Heart right ventricle (tissue), 16 donors: ENCODE measurements around the gene ZNF576. TPM values are rescaled to one million over a fixed set of nuclear protein-coding genes. Genes with fewer than 3 reads are reported as not detected.

ENCODE experiments used
- ATAC-seq, 8 donors: fragments of 200-7000 bp; cut with Tn5 transposase; one replicate each; pipeline ENCODE4 v1.9.1; 2020; ENCODE audit warnings: mild to moderate bottlenecking in 8 of 8, moderate library complexity in 8 of 8, moderate number of reproducible peaks in 1 of 8
- DNase-seq, 2 donors: peaks; one replicate each; pipeline ENCODE4 v3.0.0-alpha.2; 2020
- H3K27ac ChIP-seq, 10 donors: fragments of 200-600 bp; sonication (generic) in 2 of 10; one replicate each; pipeline versions ENCODE4 v1.5.0 to v1.8.0; 2020 to 2022; ENCODE audit warnings: mild to moderate bottlenecking in 3 of 10
- H3K27me3 ChIP-seq, 7 donors: fragments of 200-600 bp; one replicate each; pipeline ENCODE4 v1.8.0; 2021 to 2022; ENCODE audit warnings: mild to moderate bottlenecking in 2 of 7
- H3K36me3 ChIP-seq, 9 donors: fragments of 200-600 bp; sonication (generic) in 1 of 9; one replicate each; pipeline versions ENCODE4 v1.5.0 to v1.8.0; 2020 to 2022; ENCODE audit warnings: mild to moderate bottlenecking in 2 of 9
- H3K4me1 ChIP-seq, 9 donors: fragments of 200-600 bp; sonication (generic) in 1 of 9; one replicate each; pipeline versions ENCODE4 v1.5.0 to v1.8.0; 2020 to 2022; ENCODE audit warnings: mild to moderate bottlenecking in 4 of 9
- H3K4me3 ChIP-seq, 10 donors: fragments of 200-600 bp; sonication (generic) in 2 of 10; one replicate each; pipeline versions ENCODE4 v1.5.0 to v1.8.0; 2020 to 2022; ENCODE audit warnings: mild to moderate bottlenecking in 7 of 10, moderate library complexity in 2 of 10
- H3K9me3 ChIP-seq, 11 donors: fragments of 200-600 bp in 10 of 11; sonication (generic) in 2 of 11; one replicate each; pipeline versions ENCODE4 v1.5.0 to v1.8.0; 2013 to 2022; ENCODE audit warnings: mild to moderate bottlenecking in 2 of 11, control low read depth in 1 of 11, moderate library complexity in 1 of 11
- CTCF ChIP-seq, 9 donors: fragments of 200-600 bp; sonication (generic) in 2 of 9; IDR thresholded peaks; one replicate each; pipeline versions ENCODE4 v1.5.0 to v1.8.0; 2021 to 2022; ENCODE audit warnings: antibody characterized with exemption in 9 of 9, mild to moderate bottlenecking in 5 of 9, moderate library complexity in 1 of 9
- WGBS, 2 donors: extraction: QIAGEN DNeasy Blood & Tissue Kit; methylation state at CpG; one replicate each; pipeline ENCODE4 v1.1.7; 2013; ENCODE audit warnings: inconsistent platforms in 1 of 2; 5-methylcytosine and 5-hydroxymethylcytosine counted together
- intact Hi-C, 10 donors: fragments of 100-400 bp; cut with DNase I; formaldehyde crosslinking; loops; one replicate each; pipeline versions ENCODE4 v1.11.1 to v1.14.2; 2022
- polyA plus RNA-seq, 2 donors: library from polyadenylated mRNA; stranded (reverse); fragments of 200-250 nt; gene quantifications; one replicate each; pipeline ENCODE4 v1.2.3, GENCODE V29; 2013
- total RNA-seq, 10 donors: library from RNA; stranded (reverse); fragmentation: NEBNext Ultra II Directional in 3 of 10; extraction: Animal tissue kit (Norgen Biotek cat#: 25700) in 3 of 10; gene quantifications; one replicate each; pipeline versions ENCODE4 v1.2.1 to v1.2.4, GENCODE V29; 2021 to 2023
- donor health status: Arrhythmogenic right ventricular cardiomyopathy.
- donor health status: ischemic (EF 13 %, LVEDD 7.1; RV severe dilation, severe dysfunction).
- donor health status: healthy with polysubstance abuse.
- donor health status: DM: no; HTN: yes; CAD: no.
- donor health status: DM: no; HTN: no; CAD: no.
- donor health status: ischemic (EF 25% LVEDD 6.9; RV normal size, moderate dysfunction).
- donor health status: ischemic (EF 25% LVEDD 5.7; RV mildly dilated, moderate dysfunction).
- donor health status: healthy.
- donor health status: DM: yes; HTN: yes; CAD: no.
- donor health status: Ischemic cardiomyopathy.
- donor health status: ischemic (EF 35%, LVEDD 5.7; RV mildly dilated, moderate dysfunction).
- donor health status: nonischemic (EF 11% LVEDD 7.7; RV severe dilation, severe dysfunction).
- donor health status: DM: yes; HTN: yes; CAD: no.
- donor health status: PGD.
- donor health status: ischemic (EF 29% LVEDD 5.4; RV normal size, mild dysfunction).
- donor health status: nonischemic (EF 23%, LVEDD 6.1; RV moderate dilation, normal function).

ZNF576 gene
- total and polyA plus RNA-seq, 12 donors: 6.7 to 20.9 (median 12.7) TPM

- H3K27ac ChIP-seq: peak overlapping the region in 9 of 10 donors; percentile 57 to 99 (median 97)
- TF ChIP-seq CTCF (IDR thresholded peaks at IDR 0.05): peak in 8 of 9 donors; percentile 29 to 78 (median 53)
- peaks cover 6 to 66% (median 38%) of the 10 kb centered on the region in 9 donors for H3K36me3 ChIP-seq
- ATAC-seq (peak in 2 of 8 donors; percentile 7), DNase-seq (peak in 1 of 2 donors; percentile 44)
- H3K4me3 ChIP-seq: peak overlapping the region; percentile 32 to 78 (median 72)
- 4% methylated on average over 64 of the region's 64 CpGs for WGBS, 2 donors
- intact Hi-C loops: loop anchor here in 6 of 10 donors (5.0 to 10.0 kb wide), 3 partner anchors 58 to 63 kb away; partner anchors contain the start of gene ZNF575 (in 4 of the 6)
- H3K4me1 ChIP-seq: peaks cover 16 to 45% (median 38%) of the 10 kb centered on the region in 9 donors
- no peaks in the 10 kb centered on the region for H3K9me3 ChIP-seq
- no peaks in the 10 kb centered on the region for H3K27me3 ChIP-seq
These were observed 1.4 kb upstream of the ZNF576 start for GRCh38 chr19:43594710-43595604.

- Histone ChIP-seq H3K9me3 (no peaks in the 10 kb centered on the region), H3K27me3 (no peaks in the 10 kb centered on the region), H3K27ac (peak overlapping the region in 9 of 10 donors; percentile 57 to 99 (median 97)), H3K4me3 (peak overlapping the region; percentile 32 to 78 (median 72)), H3K4me1 (peaks cover 16 to 45% (median 38%) of the 10 kb centered on the region in 9 donors), H3K36me3 (peaks cover 6 to 66% (median 35%) of the 10 kb centered on the region in 9 donors)
- intact Hi-C loops: loop anchor here in 5 of 10 donors (5.0 to 10.0 kb wide), 3 partner anchors 58 to 63 kb away; partner anchors contain the start of gene ZNF575 (in 4 of the 5)
- no peak for DNase-seq
- 1 to 2% methylated on average over 18 of the region's 18 CpGs for WGBS, 2 donors
- TF ChIP-seq CTCF (IDR thresholded peaks at IDR 0.05): no peak
- ATAC-seq: peak; percentile 1 to 27 (median 20)
These were observed 793 bp upstream of the ZNF576 start for GRCh38 chr19:43595605-43595998.

GRCh38 chr19:43596842-43597461 is 557 bp downstream of the ZNF576 start:
- Histone ChIP-seq H3K4me3 (peak overlapping the region; percentile 51 to 77 (median 72)), H3K27ac (peak overlapping the region in 9 of 10 donors; percentile 94 to 99 (median 97)), H3K9me3 (no peaks in the 10 kb centered on the region), H3K27me3 (no peaks in the 10 kb centered on the region), H3K36me3 (peaks cover 6 to 71% (median 23%) of the 10 kb centered on the region in 9 donors), H3K4me1 (peaks cover 16 to 53% (median 39%) of the 10 kb centered on the region in 9 donors)
- TF ChIP-seq CTCF (IDR thresholded peaks at IDR 0.05): peak in 1 of 9 donors; percentile 6
- 16 to 22% methylated on average over 7 of the region's 7 CpGs for WGBS, 2 donors
- intact Hi-C loops: loop anchor here in 5 of 10 donors (1.0 to 10.0 kb wide), 5 partner anchors 22 to 65 kb away; partner anchors contain the start of genes PINLYP (in 4 of the 5), XRCC1 (in 4 of the 5), ZNF575 (in 4 of the 5) and ZNF428 (in 2 of the 5)
- ATAC-seq (no peak), DNase-seq (no peak)

GRCh38 chr19:43597876-43598275 is 1.5 kb downstream of the ZNF576 start:
- H3K27ac ChIP-seq: peak overlapping the region in 2 of 10 donors; percentile 99
- peak overlapping the region in 1 of 10 donors; percentile 74 for H3K4me3 ChIP-seq
- intact Hi-C loops: loop anchor here in 5 of 10 donors (2.0 to 10.0 kb wide), 4 partner anchors 21 to 66 kb away; partner anchors contain the start of genes ZNF575 (in 4 of the 5) and ZNF428 (in 2 of the 5)

More at GRCh38 chr19:43597876-43598275, 1.5 kb downstream of the ZNF576 start:
- Histone ChIP-seq H3K9me3 (no peaks in the 10 kb centered on the region), H3K4me1 (peaks cover 16 to 53% (median 39%) of the 10 kb centered on the region in 9 donors), H3K27me3 (no peaks in the 10 kb centered on the region), H3K36me3 (peaks cover under 1 to 71% (median 13%) of the 10 kb centered on the region in 9 donors)
- TF ChIP-seq CTCF (IDR thresholded peaks at IDR 0.05): no peak
- WGBS, 2 donors: 45 to 51% methylated on average over 5 of the region's 5 CpGs
- ATAC-seq (no peak), DNase-seq (no peak)
